ENCODE results near the gene MEGF11.

GRCh38 chr15:66085128-66085527 is 168.4 kb downstream of the MEGF11 start:
- TF ChIP-seq CTCF (IDR thresholded peaks at IDR 0.05 in 8 of 11, conservative IDR thresholded peaks at IDR 0.05 in 3 of 11): no peak
- TF ChIP-seq POLR2AphosphoS5 (IDR thresholded peaks at IDR 0.05): no peak
- TF ChIP-seq POLR2A (IDR thresholded peaks at IDR 0.05): no peak
